T-helper 2 cell treated with Interferon-gamma antibody and Interleukin-4, amounts not matched to agents 5 μg/mL and 100 μg/mL, for 36 hours (primary cell): ENCODE results near the gene ZCCHC18.
A peak's percentile ranks its signal among the peaks of the same experiment; 100 is the strongest.
"Not testable (repeated sequence)": the region's sequence is repeated elsewhere in the genome, so short reads cannot be mapped to it uniquely, and the experiment has no call there.

Source experiments
- DNase-seq: peaks from one replicate; pipeline ENCODE4 v3.0.0; 2021; ENCODE audit warnings: low spot score
- H3K27ac Mint-ChIP-seq: one replicate; pipeline ENCODE4 v1.8.0; 2021; ENCODE audit warnings: mild to moderate bottlenecking, mixed read lengths
- H3K27me3 Mint-ChIP-seq: one replicate; pipeline ENCODE4 v1.8.0; 2021; ENCODE audit warnings: low read depth, mixed read lengths
- H3K36me3 Mint-ChIP-seq: one replicate; pipeline ENCODE4 v1.8.0; 2021; ENCODE audit warnings: low read depth, mixed read lengths
- H3K4me1 Mint-ChIP-seq: one replicate; pipeline ENCODE4 v1.8.0; 2021; ENCODE audit warnings: low read depth, mixed read lengths
- H3K4me3 Mint-ChIP-seq: one replicate; pipeline ENCODE4 v1.8.0; 2022; ENCODE audit warnings: mild to moderate bottlenecking, moderate library complexity, mixed read lengths
- H3K9me3 Mint-ChIP-seq: one replicate; pipeline ENCODE4 v1.8.0; 2021; ENCODE audit warnings: mixed read lengths

Gene ZCCHC18

DNA sequence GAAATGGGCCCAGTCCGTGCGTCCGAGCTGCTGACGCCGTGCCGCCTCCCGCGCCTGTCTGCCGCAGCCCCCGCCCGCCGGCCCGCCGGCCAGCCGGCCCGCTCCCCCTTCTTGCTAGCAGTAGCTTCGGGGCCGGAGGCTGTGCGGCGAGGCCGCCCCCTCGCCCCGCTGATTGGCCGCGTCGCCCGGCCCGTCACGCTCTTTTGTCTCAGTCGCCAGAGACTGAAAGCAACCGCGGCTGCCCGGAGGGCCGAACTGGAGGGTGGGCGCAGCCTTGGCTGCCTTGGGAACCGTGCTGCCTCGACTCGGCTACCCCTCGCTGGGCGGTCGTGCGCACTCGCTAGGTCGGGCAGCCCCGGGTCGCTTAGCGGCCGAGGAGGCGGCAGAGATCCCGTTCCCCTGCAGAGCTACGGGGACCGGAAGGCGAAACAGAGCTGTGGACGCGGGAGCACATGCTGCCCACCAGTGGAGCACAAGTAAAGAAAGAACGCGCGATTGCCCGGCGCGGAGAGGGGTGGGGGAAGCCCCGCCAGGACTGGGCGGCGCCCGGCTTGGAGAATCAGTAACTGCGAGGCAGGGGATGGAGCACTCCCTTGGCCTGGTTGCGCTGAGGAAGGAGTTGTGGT lies at the start of gene ZCCHC18:
Gene ZCCHC18, plus strand, starts transcription at position 198 of the 626 bp plus-strand sequence. CDS start 1,589 bp downstream, outside the sequence.
- peak; percentile 13 for DNase-seq
- H3K27ac Mint-ChIP-seq, result peak within 1 kb of the TSS; percentile 67

DNA sequence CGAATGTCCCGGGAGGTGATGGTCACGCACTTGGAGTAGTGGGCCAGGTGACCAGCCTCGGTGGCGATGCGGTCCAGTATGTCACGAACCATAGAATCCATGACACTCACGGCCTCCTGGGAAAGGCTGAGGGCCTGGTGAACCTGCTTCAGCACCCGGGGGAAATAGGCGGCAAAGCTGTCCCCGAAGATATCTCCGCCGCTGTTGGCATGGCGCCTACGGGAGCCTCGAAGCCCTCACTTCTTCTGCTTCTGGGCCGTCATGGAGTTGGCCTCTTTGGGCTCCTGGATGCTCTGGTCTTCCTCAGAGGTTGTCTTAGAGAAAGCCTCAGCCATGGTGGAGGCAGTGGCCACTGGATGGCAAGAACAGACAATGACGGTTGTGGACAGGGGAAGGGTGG lies 49.7 kb upstream of the ZCCHC18 start:
- H3K27me3 Mint-ChIP-seq, H3K27ac Mint-ChIP-seq, H3K9me3 Mint-ChIP-seq, H3K4me3 Mint-ChIP-seq, H3K4me1 Mint-ChIP-seq, DNase-seq, H3K36me3 Mint-ChIP-seq: not testable (repeated sequence)

More for the DNA sequence above, at the start of gene ZCCHC18:
- peaks cover 8% of the 10 kb centered on the region for H3K27me3 Mint-ChIP-seq
- peak within 1 kb of the TSS; percentile 84 for H3K4me3 Mint-ChIP-seq
- H3K4me1 Mint-ChIP-seq, result peaks cover 22% of the 10 kb centered on the region
- no peaks in the 10 kb centered on the region for H3K9me3 Mint-ChIP-seq
- no peaks in the 10 kb centered on the region for H3K36me3 Mint-ChIP-seq

DNA sequence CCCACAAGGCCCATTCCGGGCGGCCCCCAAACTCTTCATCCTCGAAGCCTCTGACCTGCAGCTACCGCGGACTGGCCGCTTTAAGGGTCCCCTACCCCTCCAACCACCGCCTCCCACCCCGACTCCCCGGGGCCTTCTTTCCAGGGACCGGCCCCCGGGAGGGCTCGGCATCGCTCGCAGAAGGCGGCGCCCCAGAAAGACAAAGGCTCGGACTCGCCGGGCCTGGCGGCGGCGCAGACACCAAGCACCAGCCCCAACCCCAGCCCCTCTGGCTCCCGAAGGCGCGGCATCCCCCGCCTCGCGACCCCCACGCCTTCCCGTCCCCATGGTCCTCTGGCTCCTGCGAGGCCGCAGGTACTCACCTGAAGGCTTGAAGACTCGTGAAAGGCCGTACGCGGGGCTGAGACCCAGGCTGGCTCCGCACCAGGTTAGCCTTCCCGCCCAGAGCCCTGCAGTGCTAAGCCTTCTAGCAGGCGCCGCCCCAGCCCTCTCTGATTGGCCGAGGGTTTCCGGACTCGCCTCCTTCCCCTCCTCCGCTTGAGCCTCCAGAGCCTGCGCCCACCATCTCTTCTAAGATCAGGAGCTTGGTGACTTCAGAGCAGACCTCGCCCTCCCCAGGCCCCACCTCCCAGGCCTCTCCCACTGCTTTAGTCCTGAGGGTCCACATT lies 36.4 kb upstream of the ZCCHC18 start, which contains the start of gene TMSB15C:
Gene TMSB15C, minus strand, starts transcription at position 459 of the 668 bp plus-strand sequence.
- H3K4me1 Mint-ChIP-seq, DNase-seq, H3K9me3 Mint-ChIP-seq, H3K4me3 Mint-ChIP-seq, H3K27ac Mint-ChIP-seq, H3K27me3 Mint-ChIP-seq, H3K36me3 Mint-ChIP-seq: not testable (repeated sequence)

DNA sequence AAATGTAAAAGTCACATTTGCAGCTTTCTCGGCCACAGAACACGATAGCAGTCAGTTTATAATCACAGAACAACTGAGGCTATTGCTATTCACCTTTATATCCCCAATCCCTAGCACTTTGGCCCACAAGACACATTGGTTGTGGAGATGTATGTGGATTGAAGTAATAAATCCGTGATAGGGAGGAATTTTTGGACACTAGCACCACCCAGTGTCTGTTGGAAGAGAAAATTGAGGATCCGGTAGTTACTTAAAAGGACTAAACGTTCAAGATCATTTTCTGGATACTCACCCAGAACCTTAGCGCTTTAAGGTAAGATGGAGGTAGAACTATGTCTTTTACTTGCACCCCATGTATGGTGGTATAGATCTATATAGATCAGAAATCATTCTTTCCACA lies 34.5 kb upstream of the ZCCHC18 start:
- H3K27ac Mint-ChIP-seq, DNase-seq, H3K9me3 Mint-ChIP-seq, H3K4me3 Mint-ChIP-seq, H3K36me3 Mint-ChIP-seq, H3K4me1 Mint-ChIP-seq, H3K27me3 Mint-ChIP-seq: not testable (repeated sequence)

DNA sequence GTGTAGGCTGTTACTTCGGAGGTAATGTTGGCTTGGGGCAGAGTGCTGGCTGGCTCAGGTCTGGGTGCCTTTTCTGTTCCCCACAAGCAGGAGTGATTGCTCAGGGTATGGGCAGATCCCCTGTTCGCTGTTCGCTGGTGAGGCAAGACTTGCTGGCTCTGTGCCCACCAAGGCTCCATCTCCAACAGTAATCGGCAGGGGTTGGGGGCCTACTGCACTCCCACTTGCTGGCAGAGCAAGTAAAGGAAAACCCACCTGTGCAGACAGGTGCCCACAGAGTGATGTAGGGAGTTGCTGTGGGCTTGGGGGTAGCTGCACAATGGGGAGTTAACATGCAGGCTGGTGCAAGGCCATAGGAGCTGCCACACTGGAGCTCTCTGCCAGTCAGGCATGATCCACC lies 28.3 kb upstream of the ZCCHC18 start:
- Mint-ChIP-seq H3K27me3 (no peaks in the 10 kb centered on the region), H3K4me3 (no peak overlapping the region), H3K36me3 (no peaks in the 10 kb centered on the region), H3K9me3 (no peaks in the 10 kb centered on the region), H3K27ac (no peak overlapping the region), H3K4me1 (no peaks in the 10 kb centered on the region)
- DNase-seq, result no peak

DNA sequence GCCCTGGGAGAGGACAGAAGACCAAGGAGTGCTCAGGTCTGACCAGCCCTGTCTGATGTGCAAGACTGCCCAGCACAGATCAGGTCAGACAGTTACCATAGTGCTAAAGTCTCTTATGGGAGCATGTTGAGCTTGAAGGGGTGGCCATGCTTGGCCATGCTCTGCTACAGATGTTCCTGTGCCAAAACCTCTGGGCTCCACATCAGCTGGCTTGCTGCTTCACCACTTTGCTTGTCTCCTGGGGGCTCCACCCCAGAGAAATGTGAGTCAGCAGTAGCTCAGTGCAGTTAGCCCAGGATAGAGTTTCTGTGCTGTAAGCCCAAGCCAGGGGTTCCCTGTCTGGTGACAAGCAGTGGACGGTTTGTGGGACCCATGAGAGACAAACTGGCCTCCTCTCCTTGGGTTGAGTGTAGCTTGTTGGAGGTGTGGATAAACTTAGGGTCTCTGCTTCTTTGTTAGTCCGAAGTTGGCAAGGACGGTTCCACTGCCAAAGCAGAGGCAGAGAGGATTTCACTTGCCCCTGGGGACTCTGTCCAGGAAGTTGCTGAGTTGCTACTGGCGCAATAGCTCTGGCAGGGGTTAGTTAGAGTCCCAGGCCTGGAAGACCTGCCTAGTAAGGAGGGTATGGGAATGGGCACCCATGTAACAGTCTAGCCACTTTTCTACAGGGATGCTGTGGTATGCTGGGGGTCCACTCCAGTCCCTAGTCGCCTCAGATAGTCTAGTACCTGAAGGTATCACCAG lies 27.6 kb upstream of the ZCCHC18 start:
- H3K4me1 Mint-ChIP-seq, result no peaks in the 10 kb centered on the region
- no peaks in the 10 kb centered on the region for H3K9me3 Mint-ChIP-seq
- no peak overlapping the region for H3K27ac Mint-ChIP-seq
- H3K27me3 Mint-ChIP-seq, result no peaks in the 10 kb centered on the region
- DNase-seq, result no peak
- no peak overlapping the region for H3K4me3 Mint-ChIP-seq
- no peaks in the 10 kb centered on the region for H3K36me3 Mint-ChIP-seq

DNA sequence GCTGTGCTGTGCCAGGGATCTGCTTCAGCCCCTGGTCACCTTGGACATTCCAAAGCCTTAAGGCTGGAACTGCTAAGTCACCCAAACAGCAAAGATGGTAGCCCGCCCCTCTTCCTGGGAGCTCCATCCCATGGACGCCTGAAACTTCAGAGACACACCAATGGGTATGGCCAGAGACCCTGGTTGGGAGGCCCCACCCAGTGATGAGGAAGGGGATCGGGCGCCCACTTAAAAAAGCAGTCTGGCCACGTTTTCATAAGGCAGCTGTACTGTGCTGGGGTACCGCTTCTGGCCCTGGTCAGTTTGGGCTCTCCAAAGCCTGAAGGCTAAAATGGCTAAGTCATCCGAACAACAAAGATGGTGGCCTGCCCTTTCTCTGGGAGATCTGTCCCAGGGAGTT lies 26.8 kb upstream of the ZCCHC18 start:
- H3K9me3 Mint-ChIP-seq, result no peaks in the 10 kb centered on the region
- H3K4me3 Mint-ChIP-seq, result no peak overlapping the region
- H3K4me1 Mint-ChIP-seq, result no peaks in the 10 kb centered on the region
- H3K36me3 Mint-ChIP-seq, result no peaks in the 10 kb centered on the region
- H3K27me3 Mint-ChIP-seq, result no peaks in the 10 kb centered on the region
- H3K27ac Mint-ChIP-seq, result no peak overlapping the region
- DNase-seq, result no peak

DNA sequence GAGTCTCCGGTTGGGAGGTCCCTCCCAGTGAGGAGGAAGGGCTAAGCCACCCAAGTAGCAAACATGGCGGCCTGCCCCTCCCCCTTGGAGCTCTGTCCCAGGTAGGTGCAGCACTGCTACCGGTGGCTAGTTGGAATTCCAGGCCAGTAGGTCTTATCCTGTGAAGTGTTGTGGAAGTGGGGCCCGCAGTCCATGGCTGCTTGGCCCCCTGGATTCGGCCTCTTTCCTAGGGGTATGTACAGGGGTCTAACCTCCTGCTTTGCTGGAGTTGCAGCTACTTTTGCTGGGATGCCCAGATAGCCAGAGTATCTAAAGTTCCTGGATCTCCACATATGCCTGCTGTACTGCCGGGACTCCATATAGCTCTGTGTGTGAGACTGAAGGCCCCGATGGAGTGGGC lies 26.4 kb upstream of the ZCCHC18 start:
- Mint-ChIP-seq H3K36me3 (no peaks in the 10 kb centered on the region), H3K9me3 (no peaks in the 10 kb centered on the region), H3K4me3 (no peak overlapping the region), H3K27me3 (no peaks in the 10 kb centered on the region), H3K4me1 (no peaks in the 10 kb centered on the region), H3K27ac (no peak overlapping the region)
- DNase-seq, result no peak

DNA sequence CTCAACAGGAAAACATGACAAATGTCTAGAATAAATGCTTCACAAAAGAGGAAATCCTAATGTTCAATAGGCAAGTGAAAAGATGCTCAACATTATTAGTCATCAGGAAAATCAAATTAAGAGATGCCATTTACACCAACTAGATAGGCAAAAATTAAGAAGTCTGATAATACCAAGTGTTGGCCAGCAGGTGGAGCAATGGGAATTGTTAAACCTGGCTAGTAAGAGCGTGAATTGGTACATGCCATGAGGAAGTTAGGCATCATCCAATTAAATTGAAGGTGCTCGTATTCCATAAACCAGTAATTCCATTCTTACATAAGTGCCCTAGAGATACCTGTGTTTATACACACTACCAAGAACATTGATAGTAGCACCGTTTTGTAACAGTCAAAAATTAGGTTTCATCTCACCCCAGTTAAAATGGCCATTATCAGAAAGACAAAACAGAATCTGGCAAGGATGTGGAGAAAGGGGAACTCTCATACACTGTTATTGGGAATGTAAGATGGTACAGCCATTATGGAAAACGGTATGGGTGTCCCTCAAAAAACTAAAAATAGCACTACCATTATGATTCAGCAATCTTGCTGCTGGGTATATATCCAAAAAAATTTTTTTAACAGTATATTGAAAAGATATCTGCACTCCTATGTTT lies 14.0 kb upstream of the ZCCHC18 start:
- H3K4me3 Mint-ChIP-seq, result no peak overlapping the region

DNA sequence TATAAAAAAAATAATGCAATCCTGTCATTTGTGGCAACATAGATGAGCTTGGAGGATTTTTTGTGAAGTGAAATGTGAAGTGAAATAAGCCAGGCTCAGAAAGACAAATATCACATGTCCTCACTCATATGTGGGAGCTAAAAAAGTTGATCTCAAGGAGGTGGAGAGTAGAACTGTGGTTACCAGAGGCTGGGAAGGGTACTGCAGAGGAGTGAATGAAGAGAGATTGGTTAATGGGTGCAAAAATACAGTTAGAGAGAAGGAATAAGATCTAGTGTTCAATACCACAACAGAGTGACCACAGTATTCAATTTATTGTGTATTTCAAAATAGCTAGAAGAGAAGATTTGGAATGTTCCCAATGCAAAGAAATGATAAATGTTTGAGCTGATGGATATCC lies 13.4 kb upstream of the ZCCHC18 start:
- Mint-ChIP-seq H3K27ac (no peak overlapping the region), H3K4me3 (no peak overlapping the region), H3K9me3 (no peaks in the 10 kb centered on the region), H3K27me3 (peaks cover 14% of the 10 kb centered on the region), H3K36me3 (no peaks in the 10 kb centered on the region), H3K4me1 (peaks cover 2% of the 10 kb centered on the region)
- DNase-seq, result no peak

More for the DNA sequence above, 14.0 kb upstream of the ZCCHC18 start:
- DNase-seq, result peak; percentile 13
- peaks cover 14% of the 10 kb centered on the region for H3K27me3 Mint-ChIP-seq
- H3K36me3 Mint-ChIP-seq, result no peaks in the 10 kb centered on the region
- H3K9me3 Mint-ChIP-seq, result no peaks in the 10 kb centered on the region
- H3K4me1 Mint-ChIP-seq, result peaks cover 2% of the 10 kb centered on the region
- H3K27ac Mint-ChIP-seq, result no peak overlapping the region

DNA sequence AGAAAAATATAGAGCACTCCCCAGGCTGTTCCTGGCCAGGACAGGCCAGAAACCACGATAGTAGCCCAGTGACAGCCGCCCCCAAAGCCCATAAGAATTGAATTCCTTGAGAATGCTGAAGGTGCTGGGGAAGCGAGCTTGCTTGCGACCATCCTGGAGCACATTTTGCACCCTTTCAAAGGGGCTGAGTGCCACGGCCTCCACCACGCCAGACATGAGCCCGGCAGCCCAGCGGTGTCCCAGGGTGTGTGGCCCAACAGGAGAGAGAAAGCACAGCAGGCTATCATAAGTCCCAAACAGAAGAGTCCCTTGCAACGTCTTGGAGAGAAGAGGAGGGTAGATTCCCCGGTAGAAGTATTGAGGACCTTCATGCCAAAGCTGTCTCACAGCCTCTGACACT lies 7.6 kb upstream of the ZCCHC18 start:
- Mint-ChIP-seq H3K9me3 (no peaks in the 10 kb centered on the region), H3K36me3 (no peaks in the 10 kb centered on the region), H3K27ac (no peak overlapping the region), H3K27me3 (peaks cover 5% of the 10 kb centered on the region), H3K4me1 (peaks cover 6% of the 10 kb centered on the region), H3K4me3 (no peak overlapping the region)
- no peak for DNase-seq

DNA sequence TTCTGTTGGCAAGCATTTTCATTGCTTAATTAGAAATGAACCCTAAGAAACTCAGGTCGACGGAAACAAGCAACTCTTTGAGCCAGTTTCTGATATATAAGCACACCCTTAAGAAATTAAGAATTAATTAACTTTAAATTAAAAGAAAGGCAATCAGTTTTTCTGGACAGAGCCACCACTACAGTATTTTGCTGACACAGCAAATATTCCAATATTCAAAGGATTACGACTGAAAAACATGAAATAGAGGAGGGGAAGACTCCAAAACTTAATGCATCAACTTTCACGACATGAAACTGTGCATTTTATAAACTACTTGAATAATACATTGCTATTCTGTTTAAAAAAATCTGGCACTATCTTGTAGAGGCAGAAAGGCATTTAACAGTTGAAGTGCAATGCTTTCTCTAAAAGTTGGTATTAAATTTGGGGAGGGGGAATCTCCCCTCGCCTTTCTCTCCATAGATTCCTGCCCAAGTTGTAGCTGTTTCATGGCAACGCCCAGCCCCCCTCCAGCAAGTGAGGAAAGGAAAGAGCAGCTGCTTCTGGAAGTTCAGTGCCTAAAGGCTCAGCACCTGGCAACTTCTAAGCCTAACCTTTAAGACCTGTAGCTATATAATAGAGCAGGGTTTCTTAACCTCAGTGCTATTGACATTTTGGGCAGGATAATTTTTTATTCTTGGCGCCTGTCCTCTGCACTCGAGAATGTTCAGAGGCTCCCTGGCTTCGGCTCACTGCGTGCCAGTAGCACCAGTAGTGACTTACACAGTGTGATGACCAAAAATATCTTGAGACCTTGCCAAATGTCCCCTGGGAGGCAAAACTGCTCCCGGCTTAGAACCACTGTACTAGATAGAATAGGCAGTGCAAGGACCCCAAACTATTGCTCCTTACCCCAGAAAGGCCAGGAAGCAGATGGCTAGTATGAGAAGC lies 6.7 kb upstream of the ZCCHC18 start:
- no peak overlapping the region for H3K27ac Mint-ChIP-seq
- no peak for DNase-seq
- H3K4me3 Mint-ChIP-seq, result no peak overlapping the region
- H3K9me3 Mint-ChIP-seq, result no peaks in the 10 kb centered on the region
- no peaks in the 10 kb centered on the region for H3K36me3 Mint-ChIP-seq
- H3K27me3 Mint-ChIP-seq, result peaks cover 3% of the 10 kb centered on the region
- H3K4me1 Mint-ChIP-seq, result peaks cover 6% of the 10 kb centered on the region

DNA sequence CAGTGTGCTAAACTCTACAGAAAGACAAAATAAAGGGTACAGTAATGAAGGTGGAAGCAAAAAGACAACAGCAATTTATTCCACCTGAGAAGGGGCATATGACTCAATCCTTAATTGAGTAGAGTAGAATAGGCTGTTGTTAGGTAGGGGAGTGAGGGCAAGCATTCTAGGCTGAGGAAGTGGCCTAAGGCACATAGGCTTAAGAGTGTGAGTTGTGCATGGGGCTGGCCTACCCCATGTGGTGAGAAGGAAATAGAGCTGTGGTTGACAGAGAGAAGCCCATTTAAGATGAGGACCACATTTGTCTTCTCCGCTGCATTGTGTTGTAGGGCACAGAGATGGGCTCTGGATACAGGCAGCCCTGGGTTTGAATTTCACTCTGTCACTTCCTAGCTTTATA lies 3.4 kb upstream of the ZCCHC18 start:
- Mint-ChIP-seq H3K4me1 (peaks cover 22% of the 10 kb centered on the region), H3K27ac (no peak overlapping the region), H3K9me3 (no peaks in the 10 kb centered on the region), H3K4me3 (no peak overlapping the region), H3K36me3 (no peaks in the 10 kb centered on the region), H3K27me3 (peaks cover 11% of the 10 kb centered on the region)
- DNase-seq, result no peak
